Left ventricle myocardium inferior (tissue), 1 donor: ENCODE measurements around the gene RNF212. TPM values are rescaled to one million over a fixed set of nuclear protein-coding genes. Genes with fewer than 3 reads are reported as not detected.
"Not testable (repeated sequence)": the region's sequence is repeated elsewhere in the genome, so short reads cannot be mapped to it uniquely, and the experiment has no call there.

Experiments used
- DNase-seq: peaks from one replicate; pipeline ENCODE4 v3.0.0-alpha.2; 2020
- H3K27ac ChIP-seq: fragments of 200-600 bp; replicated peaks from 2 replicates; pipeline ENCODE4 v1.8.0; 2021
- H3K27me3 ChIP-seq: fragments of 200-600 bp; 2 replicates; pipeline ENCODE4 v1.8.0; 2021; ENCODE audit warnings: low read depth
- H3K36me3 ChIP-seq: fragments of 200-600 bp; 2 replicates; pipeline ENCODE4 v1.8.0; 2021
- H3K4me1 ChIP-seq: fragments of 200-600 bp; 2 replicates; pipeline ENCODE4 v1.8.0; 2021
- H3K4me3 ChIP-seq: fragments of 200-600 bp; 2 replicates; pipeline ENCODE4 v1.8.0; 2021; ENCODE audit warnings: mild to moderate bottlenecking, moderate library complexity
- H3K9me3 ChIP-seq: fragments of 200-600 bp; replicated peaks from 2 replicates; pipeline ENCODE4 v1.8.0; 2021
- CTCF ChIP-seq: fragments of 200-600 bp; IDR thresholded peaks from 2 replicates; pipeline ENCODE4 v1.8.0; 2021; ENCODE audit warnings: antibody characterized with exemption, mild to moderate bottlenecking, borderline replicate concordance
- intact Hi-C: fragments of 100-400 bp; cut with micrococcal nuclease; formaldehyde crosslinking; loops from one replicate; pipeline ENCODE4 v1.11.0; 2022
- total RNA-seq: library from RNA; stranded (reverse); fragmentation: NEBNext Ultra II Directional; extraction: Animal tissue kit (Norgen Biotek cat#: 25700); gene quantifications from one replicate; pipeline ENCODE4 v1.2.1, GENCODE V29; 2021
- donor health status: DM: no; HTN: yes; CAD: no; lungs with severe emphysema.

RNF212 gene
- total RNA-seq, 1 donor from 2014 or later, result not detected

- Histone ChIP-seq H3K4me3 (no peak overlapping the region), H3K36me3 (no peaks in the 10 kb centered on the region), H3K4me1 (peaks cover 6% of the 10 kb centered on the region), H3K27ac (no peak overlapping the region), H3K9me3 (no peaks in the 10 kb centered on the region), H3K27me3 (peaks cover 21% of the 10 kb centered on the region)
- DNase-seq, result peak; percentile 44
- TF ChIP-seq CTCF, result peak; percentile 99
- intact Hi-C loops, result loop anchor here (10.0 kb wide), 1 partner anchor 134 kb away; no protein-coding TSS in a partner anchor
These were observed 17.2 kb upstream of the RNF212 start for GRCh38 chr4:1130316-1131186.

GRCh38 chr4:1126506-1126905 is 13.1 kb upstream of the RNF212 start:
- intact Hi-C loops, result no loop called here
- Histone ChIP-seq H3K36me3 (no peaks in the 10 kb centered on the region), H3K27me3 (peaks cover 33% of the 10 kb centered on the region), H3K27ac (no peak overlapping the region), H3K9me3 (no peaks in the 10 kb centered on the region), H3K4me3 (no peak overlapping the region), H3K4me1 (peaks cover 6% of the 10 kb centered on the region)
- no peak for DNase-seq
- no peak for TF ChIP-seq CTCF

- H3K4me3 ChIP-seq, intact Hi-C loops, DNase-seq, H3K4me1 ChIP-seq, H3K9me3 ChIP-seq, H3K36me3 ChIP-seq, H3K27ac ChIP-seq: not testable (repeated sequence)
- H3K27me3 ChIP-seq, result peaks cover 33% of the 10 kb centered on the region
These were observed 12.1 kb upstream of the RNF212 start for GRCh38 chr4:1125466-1125865.

GRCh38 chr4:1124818-1125217 is 11.5 kb upstream of the RNF212 start:
- H3K27me3 ChIP-seq, result peaks cover 33% of the 10 kb centered on the region
- no peaks in the 10 kb centered on the region for H3K4me1 ChIP-seq
- no peaks in the 10 kb centered on the region for H3K36me3 ChIP-seq
- no peak overlapping the region for H3K4me3 ChIP-seq
- intact Hi-C loops, result no loop called here
- TF ChIP-seq CTCF, result no peak
- no peak overlapping the region for H3K27ac ChIP-seq
- H3K9me3 ChIP-seq, result peaks cover 5% of the 10 kb centered on the region
- no peak for DNase-seq

GRCh38 chr4:1122505-1122904 is 9.1 kb upstream of the RNF212 start:
- no peak for TF ChIP-seq CTCF
- no peak overlapping the region for H3K4me3 ChIP-seq
- no peaks in the 10 kb centered on the region for H3K4me1 ChIP-seq
- intact Hi-C loops, result no loop called here
- DNase-seq, result no peak
- H3K27me3 ChIP-seq, result peaks cover 31% of the 10 kb centered on the region
- peaks cover 5% of the 10 kb centered on the region for H3K9me3 ChIP-seq
- H3K27ac ChIP-seq, result no peak overlapping the region
- H3K36me3 ChIP-seq, result no peaks in the 10 kb centered on the region

GRCh38 chr4:1116838-1117237 is 3.5 kb upstream of the RNF212 start:
- peaks cover 60% of the 10 kb centered on the region for H3K27me3 ChIP-seq
- H3K9me3 ChIP-seq, result peaks cover 5% of the 10 kb centered on the region
- no peaks in the 10 kb centered on the region for H3K4me1 ChIP-seq
- TF ChIP-seq CTCF, result no peak
- no peak overlapping the region for H3K27ac ChIP-seq
- no peak overlapping the region for H3K4me3 ChIP-seq
- no peaks in the 10 kb centered on the region for H3K36me3 ChIP-seq
- no peak for DNase-seq
- intact Hi-C loops, result no loop called here
